Fibroblast of skin of right biceps (primary cell): Measurements from ENCODE around the gene LPGAT1.
A peak's percentile ranks its signal among the peaks of the same experiment; 100 is the strongest.
"Not testable (repeated sequence)": the region's sequence is repeated elsewhere in the genome, so short reads cannot be mapped to it uniquely, and the experiment has no call there.

Source experiments
- DNase-seq: peaks from one replicate; pipeline ENCODE4 v3.0.0-alpha.2; 2013

LPGAT1 gene

DNA sequence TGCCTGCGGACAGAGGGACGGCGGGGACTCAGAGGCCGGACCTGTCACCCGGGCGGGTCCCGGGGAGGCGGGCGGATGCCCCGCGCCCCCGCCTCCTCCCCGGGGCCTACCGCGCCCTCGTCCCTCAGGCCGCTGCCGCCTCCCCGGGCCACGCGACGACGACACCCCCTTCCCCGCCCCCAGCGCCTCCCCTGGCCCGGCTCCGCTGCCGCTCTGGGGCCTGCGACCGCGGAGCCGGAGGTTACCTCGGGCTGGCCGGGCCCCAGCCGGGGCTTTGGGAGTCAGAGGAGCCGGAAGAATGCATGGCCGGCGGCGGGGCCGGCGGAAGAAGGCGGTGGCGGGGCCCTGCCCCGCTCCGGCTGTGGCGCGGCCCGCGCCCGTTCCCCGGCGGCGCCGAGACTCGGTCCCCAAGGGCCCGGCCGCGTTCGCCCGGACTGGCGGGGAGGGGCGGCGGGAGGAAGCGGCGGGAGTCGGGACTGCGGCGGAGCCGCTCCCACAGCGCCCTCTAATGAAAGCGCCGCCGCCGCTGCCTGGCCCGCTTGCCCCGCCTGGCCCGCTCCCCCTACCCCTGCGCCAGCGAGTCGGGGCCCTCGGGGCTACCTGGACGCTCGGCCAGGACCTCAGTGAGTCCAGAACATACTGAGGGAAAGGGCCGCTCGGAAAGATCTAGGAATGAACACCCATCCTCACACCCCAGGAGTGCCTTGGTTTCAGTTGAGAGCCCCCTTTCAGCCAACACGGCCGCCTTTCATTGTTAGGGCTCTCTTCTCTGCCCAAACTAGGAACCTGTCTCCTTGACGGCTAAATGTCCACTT is at the start of gene LPGAT1:
Gene LPGAT1, minus strand, starts transcription at position 436 of the 815 bp plus-strand sequence. CDS start 1,467 bp downstream, outside the sequence.
- DNase-seq, result peak; percentile 72

GRCh38 chr1:211879475-211879874 is 48.9 kb upstream of the LPGAT1 start:
- no peak for DNase-seq

DNA sequence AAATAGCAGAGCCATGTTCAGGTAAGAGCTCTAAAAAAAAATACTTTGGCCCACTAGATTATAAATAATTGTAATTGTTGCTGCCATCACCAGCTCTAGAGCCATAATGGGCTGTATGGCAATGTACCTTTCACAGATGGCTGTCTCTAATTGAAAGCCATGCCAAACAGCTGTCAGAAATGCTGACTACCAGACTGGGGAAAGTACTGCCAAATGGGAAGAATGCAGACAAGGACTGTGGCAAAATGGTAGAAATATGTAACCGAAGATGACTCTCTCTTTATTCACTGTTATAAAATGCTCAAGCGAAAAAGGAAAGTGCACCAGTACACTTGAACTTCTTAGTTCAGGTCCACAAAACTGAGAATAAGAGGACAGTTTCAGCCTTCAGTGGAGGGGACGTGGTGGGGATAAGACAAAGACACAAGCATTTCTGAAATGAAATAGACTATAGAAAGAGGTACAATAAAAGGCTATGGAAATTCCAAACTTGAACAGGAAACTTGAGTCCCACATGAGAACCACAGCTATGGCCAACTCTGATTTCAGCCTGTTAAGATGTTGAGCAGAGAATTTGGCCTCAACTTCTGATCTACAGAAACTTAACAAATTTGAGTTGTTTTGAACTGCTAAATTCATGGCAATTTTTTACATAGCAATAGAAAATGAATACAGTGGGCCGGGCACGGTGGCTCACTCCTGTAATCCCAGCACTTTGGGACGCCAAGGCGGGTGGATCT is 46.5 kb upstream of the LPGAT1 start:
- DNase-seq, result no peak

DNA sequence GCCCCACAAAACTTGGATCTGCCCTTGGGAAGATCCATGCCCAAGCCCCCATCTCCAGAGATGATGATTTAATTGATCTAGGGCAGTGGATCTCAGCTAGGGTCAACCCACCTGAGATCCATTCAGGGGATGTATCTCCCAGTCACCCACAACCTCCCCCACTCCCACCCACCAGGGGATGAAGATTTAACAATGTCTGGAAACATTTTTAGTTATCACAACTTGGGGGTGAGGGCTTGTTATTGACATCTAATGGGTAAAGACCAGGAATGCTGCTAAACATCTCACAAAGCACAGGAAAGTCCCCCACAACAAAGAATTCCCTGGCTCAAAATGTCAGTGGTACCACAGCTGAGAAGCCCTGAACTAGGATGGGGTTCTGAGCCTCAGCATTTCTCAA is 45.0 kb upstream of the LPGAT1 start:
- DNase-seq, result no peak

DNA sequence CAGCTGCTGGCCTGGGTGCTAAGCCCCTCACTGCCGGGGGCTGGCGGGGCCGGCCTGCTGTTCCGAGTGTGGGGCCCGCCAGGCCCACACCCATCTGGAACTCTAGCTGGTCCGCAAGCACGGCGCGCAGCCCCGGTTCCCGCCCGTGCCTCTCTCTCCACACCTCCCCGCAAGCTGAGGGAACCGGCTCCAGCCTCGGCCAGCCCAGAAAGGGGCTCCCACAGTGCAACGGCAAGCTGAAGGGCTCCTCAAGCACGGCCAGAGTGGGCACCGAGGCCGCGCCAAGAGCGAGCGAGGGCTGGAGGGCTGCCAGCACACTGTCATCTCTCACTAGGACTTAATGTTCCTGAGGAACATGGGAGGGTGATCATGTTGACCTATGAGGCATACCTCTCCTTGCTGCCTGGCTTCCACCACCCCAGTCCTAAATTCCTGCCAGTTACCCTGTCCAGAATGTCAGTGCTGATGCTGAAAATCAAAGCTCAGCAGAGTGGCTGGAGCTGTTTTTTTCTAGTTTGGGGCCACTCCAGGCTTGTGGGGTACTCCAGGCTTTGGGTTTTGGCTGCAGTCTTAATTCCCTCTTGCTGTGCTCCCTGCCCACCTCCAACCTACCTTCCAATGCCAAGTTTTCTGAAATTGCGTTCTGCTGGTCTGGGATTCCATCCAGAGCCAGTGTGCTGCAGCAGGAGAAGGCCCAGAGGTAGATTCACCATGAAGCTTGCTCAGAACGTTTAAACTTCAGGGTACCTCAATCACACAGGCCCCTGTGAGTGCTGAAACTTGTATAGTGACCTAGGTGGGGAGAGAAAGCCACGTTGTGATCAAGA is 44.2 kb upstream of the LPGAT1 start:
- DNase-seq, result no peak

DNA sequence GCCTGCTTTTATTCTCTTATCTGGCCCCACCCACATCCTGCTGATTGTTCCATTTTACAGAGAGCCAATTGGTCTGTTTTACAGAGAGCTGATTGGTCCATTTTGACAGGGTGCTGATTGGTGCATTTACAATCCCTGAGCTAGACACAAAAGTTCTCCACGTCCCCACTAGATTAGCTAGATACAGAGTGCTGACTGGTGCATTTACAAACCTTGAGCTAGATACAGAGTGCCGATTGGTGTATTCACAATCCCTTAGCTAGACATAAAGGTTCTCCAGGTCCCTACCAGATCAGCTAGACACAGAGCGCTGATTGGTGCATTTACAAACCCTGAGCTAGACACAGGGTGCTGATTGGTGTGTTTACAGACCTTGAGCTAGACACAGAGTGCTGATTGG is 43.2 kb upstream of the LPGAT1 start:
- DNase-seq, result not testable (repeated sequence)

- DNase-seq, result no peak
These were observed 39.6 kb upstream of the LPGAT1 start for GRCh38 chr1:211870156-211870555.

DNA sequence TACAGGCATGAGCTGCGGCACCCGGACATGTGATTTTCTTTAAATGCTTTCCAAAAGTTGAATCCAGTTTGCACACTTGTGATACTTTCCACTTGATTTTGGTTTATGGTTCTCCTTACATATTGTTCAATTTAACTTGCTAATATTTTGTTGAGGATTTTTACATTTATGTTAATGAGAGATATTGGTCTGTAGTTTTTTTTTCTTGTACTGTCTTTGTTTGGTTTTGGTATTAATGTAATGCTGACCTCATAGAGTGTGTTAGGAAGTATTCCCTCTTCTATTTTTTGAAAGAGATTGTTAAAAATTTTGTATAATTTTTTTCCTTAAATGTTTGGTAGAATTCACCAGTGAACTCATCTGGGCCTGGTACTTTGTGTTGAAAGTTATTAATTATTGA is 34.6 kb upstream of the LPGAT1 start:
- no peak for DNase-seq

GRCh38 chr1:211859405-211859804 is 28.8 kb upstream of the LPGAT1 start:
- no peak for DNase-seq

DNA sequence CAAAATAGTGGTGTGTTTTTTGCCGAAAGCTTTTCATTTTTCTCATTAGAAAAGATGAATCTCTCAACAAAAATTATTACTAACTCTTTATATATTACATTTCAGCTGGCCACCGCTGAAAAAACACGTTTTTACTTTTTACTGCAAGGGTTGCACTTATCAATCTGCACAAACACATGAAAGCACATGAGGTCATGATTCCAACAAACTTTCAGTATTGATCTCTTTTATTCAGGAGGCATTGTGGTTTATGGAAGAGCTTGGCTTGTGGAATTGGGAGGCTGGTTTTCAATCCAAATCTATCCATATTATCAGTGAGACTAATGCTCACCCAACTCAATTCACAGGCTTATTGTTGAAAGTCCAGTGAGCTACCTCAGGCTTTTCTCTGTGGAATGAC is 20.6 kb upstream of the LPGAT1 start:
- DNase-seq, result no peak

- no peak for DNase-seq
These were observed 13.1 kb upstream of the LPGAT1 start for GRCh38 chr1:211843507-211844298.

- no peak for DNase-seq
These were observed 12.5 kb upstream of the LPGAT1 start for GRCh38 chr1:211843018-211843417.

DNA sequence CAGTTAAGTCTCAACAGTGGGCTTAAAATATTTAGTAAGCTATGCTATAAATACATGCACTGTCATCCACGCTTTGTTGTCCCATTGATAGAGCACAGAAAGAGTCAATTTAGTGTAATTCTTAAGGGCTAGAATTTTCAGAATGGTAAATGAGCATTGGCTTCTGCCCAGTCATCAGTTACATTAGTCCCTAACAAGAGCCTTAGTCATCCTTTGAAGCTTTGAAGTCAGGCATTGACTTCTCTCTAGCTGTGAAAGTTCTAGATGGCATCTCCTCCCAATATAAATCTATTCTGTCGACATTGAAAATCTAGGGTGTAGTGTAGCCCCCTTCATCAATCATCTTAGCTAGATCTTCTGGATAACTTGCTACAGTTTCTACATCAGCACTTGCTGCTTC is 12.0 kb upstream of the LPGAT1 start:
- no peak for DNase-seq

DNA sequence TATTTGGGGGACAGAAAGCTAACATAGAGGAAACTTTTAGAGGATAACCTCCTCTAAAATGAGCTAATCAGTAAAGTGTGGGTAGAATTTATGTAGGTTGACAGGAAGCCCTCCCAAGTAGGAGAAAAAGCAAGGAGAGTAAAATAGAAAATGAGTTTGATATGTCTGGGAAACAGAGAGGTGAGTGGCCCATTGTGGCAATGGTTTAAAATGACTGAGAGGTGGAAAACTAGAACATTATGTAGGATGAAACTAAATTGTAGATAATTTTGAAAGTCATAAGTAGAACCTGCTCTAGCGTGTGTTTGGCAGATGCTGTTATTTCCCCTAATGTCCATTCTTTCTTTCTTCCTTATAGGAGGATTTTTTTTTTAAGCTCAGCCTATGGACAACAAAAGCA is 8.5 kb upstream of the LPGAT1 start:
- no peak for DNase-seq

- DNase-seq, result no peak
These were observed 2.7 kb upstream of the LPGAT1 start for GRCh38 chr1:211833174-211833820.

DNA sequence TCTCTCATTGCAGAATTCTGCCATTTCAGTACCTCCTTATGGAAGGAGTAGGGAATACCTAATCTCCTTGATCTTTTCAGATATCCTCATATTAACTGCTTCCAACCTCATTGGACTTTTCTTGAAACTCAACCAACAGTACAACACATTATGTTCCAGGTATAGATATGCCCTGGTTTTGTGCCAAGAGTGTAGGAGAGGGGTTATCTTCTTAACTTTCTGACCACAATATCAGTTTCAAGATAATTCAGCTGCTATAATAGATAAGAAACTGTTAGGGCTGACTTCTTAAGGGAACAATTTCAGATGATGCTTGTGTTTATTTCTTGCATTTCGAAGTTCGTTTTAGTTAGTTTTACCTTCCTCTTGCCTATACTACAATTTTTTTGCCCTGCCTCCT is 2.1 kb upstream of the LPGAT1 start:
- no peak for DNase-seq

- DNase-seq, result no peak
These were observed 1.2 kb upstream of the LPGAT1 start for GRCh38 chr1:211831558-211832323.

DNA sequence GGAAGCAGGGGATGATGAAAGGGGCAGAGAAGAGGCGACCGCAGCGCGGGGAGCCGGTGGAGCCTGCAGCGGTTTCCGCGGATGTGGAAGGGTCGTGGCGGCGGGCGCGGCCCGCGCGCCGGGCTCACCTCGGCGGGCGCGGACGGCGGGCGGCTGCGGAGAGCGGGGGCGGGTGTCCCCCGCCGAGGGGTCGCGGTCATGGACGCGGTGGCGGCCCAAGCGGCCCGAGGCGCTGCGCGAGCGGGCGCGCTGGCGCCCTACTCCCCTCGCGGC is 572 bp downstream of the LPGAT1 start:
- DNase-seq, result peak; percentile 17

DNA sequence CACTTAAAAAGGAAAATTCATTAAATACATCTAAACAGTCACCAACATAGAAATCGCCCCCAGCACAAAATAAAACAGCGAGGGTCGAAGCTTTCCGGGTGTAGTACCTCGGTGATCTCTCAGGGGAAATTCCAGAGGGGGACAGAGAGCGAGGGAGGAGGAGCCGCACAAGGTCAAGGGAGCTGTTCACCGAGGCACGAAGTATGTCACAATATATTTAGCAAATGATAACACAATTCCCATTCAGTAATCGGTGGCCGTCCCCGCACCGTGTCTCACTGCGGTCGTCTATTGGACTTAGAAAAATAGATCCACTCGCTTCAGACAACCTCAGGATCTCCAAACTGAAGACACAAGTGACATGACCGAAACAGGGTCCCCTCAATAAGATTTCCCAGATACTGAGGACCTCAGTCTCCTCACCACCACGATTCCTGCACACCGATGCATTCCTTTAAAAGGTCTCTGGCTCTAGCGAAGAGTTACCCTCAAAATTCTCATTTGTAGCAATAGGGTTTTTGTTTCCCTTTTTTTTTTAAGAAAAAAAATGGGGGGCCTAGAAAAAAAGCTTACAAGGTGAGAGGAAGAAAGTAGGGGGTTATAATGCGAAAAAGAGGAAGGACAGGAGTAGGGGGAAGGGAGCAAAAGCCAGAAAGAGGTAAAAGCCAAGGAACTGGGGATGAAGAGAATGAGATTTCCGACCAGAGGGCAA is 1.1 kb downstream of the LPGAT1 start:
- DNase-seq, result peak; percentile 31

GRCh38 chr1:211828584-211829342 is 1.8 kb downstream of the LPGAT1 start:
- no peak for DNase-seq
